T-helper 2 cell treated with Interferon-gamma antibody and Interleukin-4, amounts not matched to agents 5 μg/mL and 100 μg/mL, for 36 hours (primary cell): ENCODE results near the gene RABL3.
"Not testable (repeated sequence)": the region's sequence is repeated elsewhere in the genome, so short reads cannot be mapped to it uniquely, and the experiment has no call there.

Experiments
- DNase-seq: peaks from one replicate; pipeline ENCODE4 v3.0.0; 2021; ENCODE audit warnings: low spot score
- H3K27ac Mint-ChIP-seq: one replicate; pipeline ENCODE4 v1.8.0; 2021; ENCODE audit warnings: mild to moderate bottlenecking, mixed read lengths
- H3K27me3 Mint-ChIP-seq: one replicate; pipeline ENCODE4 v1.8.0; 2021; ENCODE audit warnings: low read depth, mixed read lengths
- H3K36me3 Mint-ChIP-seq: one replicate; pipeline ENCODE4 v1.8.0; 2021; ENCODE audit warnings: low read depth, mixed read lengths
- H3K4me1 Mint-ChIP-seq: one replicate; pipeline ENCODE4 v1.8.0; 2021; ENCODE audit warnings: low read depth, mixed read lengths
- H3K4me3 Mint-ChIP-seq: one replicate; pipeline ENCODE4 v1.8.0; 2022; ENCODE audit warnings: mild to moderate bottlenecking, moderate library complexity, mixed read lengths
- H3K9me3 Mint-ChIP-seq: one replicate; pipeline ENCODE4 v1.8.0; 2021; ENCODE audit warnings: mixed read lengths

The RABL3 gene

GRCh38 chr3:120742198-120742848, at the start of gene RABL3, which contains the start of gene GTF2E1:
RABL3 (minus strand) TSS chr3:120742516; CDS start chr3:120742507, 9 bp downstream.
GTF2E1 (plus strand) TSS chr3:120742744; CDS start chr3:120750553, 7,809 bp downstream.
- peak within 1 kb of the TSS; percentile 91 for H3K4me3 Mint-ChIP-seq
- peaks cover 24% of the 10 kb centered on the region for H3K4me1 Mint-ChIP-seq
- peak; percentile 96 for DNase-seq
- H3K36me3 Mint-ChIP-seq, result peaks cover 17% of the 10 kb centered on the region
- peaks cover 2% of the 10 kb centered on the region for H3K9me3 Mint-ChIP-seq
- H3K27ac Mint-ChIP-seq, result peak within 1 kb of the TSS; percentile 97
- H3K27me3 Mint-ChIP-seq, result no peaks in the 10 kb centered on the region

GRCh38 chr3:120791913-120792312, 49.6 kb upstream of the RABL3 start:
- Mint-ChIP-seq H3K4me1 (no peaks in the 10 kb centered on the region), H3K27me3 (peaks cover 4% of the 10 kb centered on the region), H3K9me3 (no peaks in the 10 kb centered on the region), H3K27ac (no peak overlapping the region), H3K4me3 (no peak overlapping the region), H3K36me3 (no peaks in the 10 kb centered on the region)
- no peak for DNase-seq

- no peak for DNase-seq
- H3K27ac Mint-ChIP-seq, result no peak overlapping the region
- no peaks in the 10 kb centered on the region for H3K36me3 Mint-ChIP-seq
- no peaks in the 10 kb centered on the region for H3K9me3 Mint-ChIP-seq
- H3K4me3 Mint-ChIP-seq, result no peak overlapping the region
- H3K4me1 Mint-ChIP-seq, result no peaks in the 10 kb centered on the region
- peaks cover 2% of the 10 kb centered on the region for H3K27me3 Mint-ChIP-seq
Measured at GRCh38 chr3:120791010-120791409, 48.7 kb upstream of the RABL3 start.

- not testable (repeated sequence) for H3K4me3 Mint-ChIP-seq, H3K9me3 Mint-ChIP-seq, DNase-seq, H3K27me3 Mint-ChIP-seq, H3K4me1 Mint-ChIP-seq, H3K27ac Mint-ChIP-seq
- peaks cover 15% of the 10 kb centered on the region for H3K36me3 Mint-ChIP-seq
Measured at GRCh38 chr3:120785832-120786231, 43.5 kb upstream of the RABL3 start.

- peaks cover 22% of the 10 kb centered on the region for H3K36me3 Mint-ChIP-seq
- no peak overlapping the region for H3K4me3 Mint-ChIP-seq
- H3K27me3 Mint-ChIP-seq, result no peaks in the 10 kb centered on the region
- H3K27ac Mint-ChIP-seq, result no peak overlapping the region
- no peaks in the 10 kb centered on the region for H3K9me3 Mint-ChIP-seq
- no peak for DNase-seq
- peaks cover 2% of the 10 kb centered on the region for H3K4me1 Mint-ChIP-seq
Measured at GRCh38 chr3:120780977-120781376, 38.7 kb upstream of the RABL3 start.

GRCh38 chr3:120778776-120779175, 36.5 kb upstream of the RABL3 start:
- Mint-ChIP-seq H3K27me3 (no peaks in the 10 kb centered on the region), H3K9me3 (no peaks in the 10 kb centered on the region), H3K4me1 (peaks cover 2% of the 10 kb centered on the region), H3K27ac (no peak overlapping the region), H3K36me3 (peaks cover 22% of the 10 kb centered on the region), H3K4me3 (no peak overlapping the region)
- no peak for DNase-seq

GRCh38 chr3:120775411-120775810, 33.1 kb upstream of the RABL3 start:
- Mint-ChIP-seq H3K9me3 (no peaks in the 10 kb centered on the region), H3K27ac (no peak overlapping the region), H3K36me3 (peaks cover 18% of the 10 kb centered on the region), H3K4me3 (no peak overlapping the region), H3K27me3 (no peaks in the 10 kb centered on the region), H3K4me1 (peaks cover 9% of the 10 kb centered on the region)
- DNase-seq, result no peak

- peak; percentile 17 for DNase-seq
- no peak overlapping the region for H3K27ac Mint-ChIP-seq
- H3K27me3 Mint-ChIP-seq, result no peaks in the 10 kb centered on the region
- no peak overlapping the region for H3K4me3 Mint-ChIP-seq
- no peaks in the 10 kb centered on the region for H3K9me3 Mint-ChIP-seq
- peaks cover 21% of the 10 kb centered on the region for H3K36me3 Mint-ChIP-seq
- H3K4me1 Mint-ChIP-seq, result peaks cover 9% of the 10 kb centered on the region
Measured at GRCh38 chr3:120773932-120774331, 31.6 kb upstream of the RABL3 start.

GRCh38 chr3:120772081-120772480, 29.8 kb upstream of the RABL3 start:
- H3K36me3 Mint-ChIP-seq, result peaks cover 17% of the 10 kb centered on the region
- no peak for DNase-seq
- H3K4me1 Mint-ChIP-seq, result peaks cover 9% of the 10 kb centered on the region
- H3K4me3 Mint-ChIP-seq, result no peak overlapping the region
- H3K27ac Mint-ChIP-seq, result no peak overlapping the region
- no peaks in the 10 kb centered on the region for H3K9me3 Mint-ChIP-seq
- H3K27me3 Mint-ChIP-seq, result no peaks in the 10 kb centered on the region

GRCh38 chr3:120770891-120771290, 28.6 kb upstream of the RABL3 start:
- Mint-ChIP-seq H3K27ac (no peak overlapping the region), H3K4me3 (no peak overlapping the region), H3K27me3 (no peaks in the 10 kb centered on the region), H3K4me1 (peaks cover 13% of the 10 kb centered on the region), H3K9me3 (no peaks in the 10 kb centered on the region), H3K36me3 (peaks cover 14% of the 10 kb centered on the region)
- DNase-seq, result no peak

- no peaks in the 10 kb centered on the region for H3K27me3 Mint-ChIP-seq
- H3K27ac Mint-ChIP-seq, result no peak overlapping the region
- H3K9me3 Mint-ChIP-seq, result no peaks in the 10 kb centered on the region
- H3K4me3 Mint-ChIP-seq, result no peak overlapping the region
- no peak for DNase-seq
- H3K36me3 Mint-ChIP-seq, result peaks cover 14% of the 10 kb centered on the region
- peaks cover 18% of the 10 kb centered on the region for H3K4me1 Mint-ChIP-seq
Measured at GRCh38 chr3:120769436-120769835, 27.1 kb upstream of the RABL3 start.

GRCh38 chr3:120767106-120767505, 24.8 kb upstream of the RABL3 start:
- H3K36me3 Mint-ChIP-seq, result peaks cover 10% of the 10 kb centered on the region
- no peak overlapping the region for H3K4me3 Mint-ChIP-seq
- no peak overlapping the region for H3K27ac Mint-ChIP-seq
- H3K4me1 Mint-ChIP-seq, result peaks cover 22% of the 10 kb centered on the region
- no peaks in the 10 kb centered on the region for H3K27me3 Mint-ChIP-seq
- no peak for DNase-seq
- no peaks in the 10 kb centered on the region for H3K9me3 Mint-ChIP-seq

GRCh38 chr3:120766576-120766975, 24.3 kb upstream of the RABL3 start:
- H3K27ac Mint-ChIP-seq, result no peak overlapping the region
- no peaks in the 10 kb centered on the region for H3K27me3 Mint-ChIP-seq
- H3K36me3 Mint-ChIP-seq, result peaks cover 7% of the 10 kb centered on the region
- peaks cover 23% of the 10 kb centered on the region for H3K4me1 Mint-ChIP-seq
- no peak for DNase-seq
- no peaks in the 10 kb centered on the region for H3K9me3 Mint-ChIP-seq
- H3K4me3 Mint-ChIP-seq, result no peak overlapping the region

GRCh38 chr3:120765830-120766493, 23.6 kb upstream of the RABL3 start:
- Mint-ChIP-seq H3K27me3 (no peaks in the 10 kb centered on the region), H3K4me3 (no peak overlapping the region), H3K9me3 (no peaks in the 10 kb centered on the region), H3K36me3 (peaks cover 11% of the 10 kb centered on the region), H3K27ac (no peak overlapping the region), H3K4me1 (peaks cover 26% of the 10 kb centered on the region)
- no peak for DNase-seq
